T1000 (cell line): Measurements from ENCODE around the gene KIAA0586.
A peak's percentile ranks its signal among the peaks of the same experiment; 100 is the strongest.
"Not testable (repeated sequence)": the region's sequence is repeated elsewhere in the genome, so short reads cannot be mapped to it uniquely, and the experiment has no call there.

Experiments used
- DNase-seq: peaks from one replicate; lab custom pipeline; 2025; ENCODE audit warnings: mixed read lengths; lab: John Stamatoyannopoulos, UW

KIAA0586 gene

GRCh38 chr14:58547649-58548048, 120.1 kb downstream of the KIAA0586 start:
- no peak for DNase-seq

GRCh38 chr14:58549105-58549757, 121.7 kb downstream of the KIAA0586 start:
- no peak for DNase-seq

GRCh38 chr14:58553959-58554358, 126.4 kb downstream of the KIAA0586 start:
- DNase-seq: no peak

GRCh38 chr14:58555647-58556046, 128.1 kb downstream of the KIAA0586 start:
- no peak for DNase-seq

GRCh38 chr14:58557242-58557641, 129.7 kb downstream of the KIAA0586 start:
- DNase-seq: no peak

- DNase-seq: no peak
Observed at GRCh38 chr14:58560208-58560607, 132.7 kb downstream of the KIAA0586 start.

GRCh38 chr14:58562141-58562540, 134.6 kb downstream of the KIAA0586 start:
- no peak for DNase-seq

- no peak for DNase-seq
Observed at GRCh38 chr14:58563978-58564377, 136.5 kb downstream of the KIAA0586 start.

GRCh38 chr14:58565832-58566231, 138.3 kb downstream of the KIAA0586 start:
- DNase-seq: no peak

GRCh38 chr14:58566979-58567378, 139.5 kb downstream of the KIAA0586 start:
- DNase-seq: no peak

GRCh38 chr14:58568322-58568721, 140.8 kb downstream of the KIAA0586 start:
- no peak for DNase-seq

GRCh38 chr14:58571256-58571655, 143.7 kb downstream of the KIAA0586 start:
- no peak for DNase-seq

GRCh38 chr14:58571769-58572472, 144.4 kb downstream of the KIAA0586 start:
- DNase-seq: peak; percentile 19

GRCh38 chr14:58572473-58572853, 144.9 kb downstream of the KIAA0586 start:
- DNase-seq: no peak

- no peak for DNase-seq
Observed at GRCh38 chr14:58572863-58573262, 145.3 kb downstream of the KIAA0586 start.

GRCh38 chr14:58574623-58575022, 147.1 kb downstream of the KIAA0586 start:
- DNase-seq: no peak

- no peak for DNase-seq
Observed at GRCh38 chr14:58575956-58576355, 148.4 kb downstream of the KIAA0586 start.

GRCh38 chr14:58580035-58580434, 152.5 kb downstream of the KIAA0586 start:
- not testable (repeated sequence) for DNase-seq

GRCh38 chr14:58581389-58581788, 153.9 kb downstream of the KIAA0586 start:
- not testable (repeated sequence) for DNase-seq

GRCh38 chr14:58584383-58584782, 156.9 kb downstream of the KIAA0586 start:
- no peak for DNase-seq

- no peak for DNase-seq
Observed at GRCh38 chr14:58587271-58587670, 159.8 kb downstream of the KIAA0586 start.

GRCh38 chr14:58588321-58588720, 160.8 kb downstream of the KIAA0586 start:
- not testable (repeated sequence) for DNase-seq

GRCh38 chr14:58593977-58594376, 166.5 kb downstream of the KIAA0586 start:
- no peak for DNase-seq

- DNase-seq: no peak
Observed at GRCh38 chr14:58597041-58597440, 169.5 kb downstream of the KIAA0586 start.
